Fibroblast of villous mesenchyme (primary cell): Measurements from ENCODE around the gene KXD1. TPM values are rescaled to one million over a fixed set of nuclear protein-coding genes. Genes with fewer than 3 reads are reported as not detected.
A peak's percentile ranks its signal among the peaks of the same experiment; 100 is the strongest.

Experiments
- DNase-seq: peaks from one replicate; pipeline ENCODE4 v3.0.0-alpha.2; 2010; ENCODE audit warnings: low read depth
- H3K4me3 ChIP-seq: 2 replicates; pipeline ENCODE4 v1.5.1; 2011; ENCODE audit warnings: low read depth, mild to moderate bottlenecking, low read length
- total RNA-seq: library from RNA; depleted of rRNA; stranded (reverse); fragments of >200 nt; gene quantifications from 2 replicates; pipeline ENCODE4 v1.2.3, GENCODE V29; 2012
- TF ChIP-seq, protein P1 (sequence below): IDR thresholded peaks from 2 replicates; pipeline ENCODE4 v1.5.1; 2012; ENCODE audit warnings: low read depth, mild to moderate bottlenecking, low read length; ENCODE audit not compliant: insufficient read depth

The KXD1 gene
- total RNA-seq, 1 donor: 92.8 TPM

DNA sequence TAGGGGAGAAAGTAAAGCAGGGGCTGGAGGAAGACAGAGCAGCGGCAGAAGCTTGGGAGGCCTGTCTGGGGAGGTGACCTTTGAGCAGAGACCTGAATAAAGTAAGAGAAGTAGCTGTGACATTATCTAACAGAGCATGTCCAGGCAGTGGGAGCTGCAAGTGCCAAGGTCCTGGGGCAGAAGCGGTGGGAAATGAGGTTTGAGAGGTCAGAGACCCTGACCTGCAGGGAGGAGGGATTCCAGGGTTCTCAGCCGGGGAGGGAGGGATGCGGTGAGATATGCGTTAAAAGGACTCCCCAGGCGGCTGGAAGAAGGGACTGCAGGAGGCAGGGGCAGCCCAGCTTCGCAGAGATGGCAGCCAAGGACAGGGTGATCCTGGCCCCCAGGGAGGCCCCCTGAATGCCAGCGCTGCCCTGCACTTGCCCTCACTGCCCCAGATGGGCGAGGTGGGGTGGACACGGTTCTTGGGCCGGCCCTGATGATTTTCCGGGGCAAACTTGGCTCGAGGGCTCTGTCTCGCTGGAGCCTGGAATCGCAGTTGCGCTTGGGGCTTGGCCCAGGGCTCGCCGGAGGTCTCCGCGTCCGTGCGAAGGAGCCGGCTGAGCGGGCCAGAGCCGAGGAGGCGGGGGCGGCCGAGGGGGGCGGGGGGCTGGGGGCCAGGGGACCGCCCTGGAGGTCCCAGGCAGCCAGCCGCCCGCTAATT is 45.7 kb downstream of the KXD1 start:
- DNase-seq: no peak

DNA sequence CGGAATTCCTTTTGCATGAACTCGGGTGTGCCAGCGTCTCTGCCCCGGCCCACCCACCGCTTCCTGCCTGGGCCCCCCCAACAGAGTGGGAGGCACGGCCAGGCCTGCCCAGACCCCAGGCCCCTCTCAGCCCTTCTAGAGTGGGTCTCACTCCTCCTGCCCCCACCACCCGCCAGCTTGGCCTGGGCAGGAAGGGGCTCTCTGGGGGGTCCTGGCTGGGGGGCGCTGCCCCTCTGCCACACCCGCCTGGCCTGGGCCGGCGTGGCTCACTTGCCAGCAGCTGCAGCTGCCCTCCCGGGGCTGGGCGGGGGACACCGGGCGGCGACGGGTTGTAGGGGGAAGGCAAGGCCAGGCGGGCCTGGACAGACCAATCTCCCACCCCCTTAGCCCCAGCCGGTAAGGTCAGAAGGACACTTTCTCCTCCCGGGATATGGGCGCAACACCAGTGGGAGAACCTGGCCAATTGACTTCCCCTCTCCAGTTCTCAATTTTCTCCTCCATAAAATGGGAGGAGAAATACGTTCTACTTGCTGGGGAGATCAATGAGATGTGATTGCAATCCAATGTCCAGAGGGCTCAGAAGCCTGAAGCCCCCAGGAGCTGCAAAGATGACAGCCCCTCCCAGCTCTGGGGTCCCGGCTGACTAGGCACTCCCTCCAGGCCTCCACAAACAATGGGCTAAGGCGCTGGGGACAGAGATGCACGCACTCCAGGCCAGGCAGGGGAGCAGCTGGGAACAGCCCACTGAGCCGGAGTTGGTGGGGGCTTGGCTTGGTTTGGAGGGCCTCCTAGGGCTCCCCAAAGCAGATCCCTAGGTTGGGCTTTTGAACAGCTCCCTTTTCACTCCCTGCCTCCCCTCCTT is 46.5 kb downstream of the KXD1 start:
- no peak overlapping the region for H3K4me3 ChIP-seq
- DNase-seq: no peak
- TF ChIP-seq, protein P1, sequence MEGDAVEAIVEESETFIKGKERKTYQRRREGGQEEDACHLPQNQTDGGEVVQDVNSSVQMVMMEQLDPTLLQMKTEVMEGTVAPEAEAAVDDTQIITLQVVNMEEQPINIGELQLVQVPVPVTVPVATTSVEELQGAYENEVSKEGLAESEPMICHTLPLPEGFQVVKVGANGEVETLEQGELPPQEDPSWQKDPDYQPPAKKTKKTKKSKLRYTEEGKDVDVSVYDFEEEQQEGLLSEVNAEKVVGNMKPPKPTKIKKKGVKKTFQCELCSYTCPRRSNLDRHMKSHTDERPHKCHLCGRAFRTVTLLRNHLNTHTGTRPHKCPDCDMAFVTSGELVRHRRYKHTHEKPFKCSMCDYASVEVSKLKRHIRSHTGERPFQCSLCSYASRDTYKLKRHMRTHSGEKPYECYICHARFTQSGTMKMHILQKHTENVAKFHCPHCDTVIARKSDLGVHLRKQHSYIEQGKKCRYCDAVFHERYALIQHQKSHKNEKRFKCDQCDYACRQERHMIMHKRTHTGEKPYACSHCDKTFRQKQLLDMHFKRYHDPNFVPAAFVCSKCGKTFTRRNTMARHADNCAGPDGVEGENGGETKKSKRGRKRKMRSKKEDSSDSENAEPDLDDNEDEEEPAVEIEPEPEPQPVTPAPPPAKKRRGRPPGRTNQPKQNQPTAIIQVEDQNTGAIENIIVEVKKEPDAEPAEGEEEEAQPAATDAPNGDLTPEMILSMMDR: no peak

More for the DNA sequence above, 45.7 kb downstream of the KXD1 start:
- no peak overlapping the region for H3K4me3 ChIP-seq
- TF ChIP-seq, protein P1: peak; percentile 20

DNA sequence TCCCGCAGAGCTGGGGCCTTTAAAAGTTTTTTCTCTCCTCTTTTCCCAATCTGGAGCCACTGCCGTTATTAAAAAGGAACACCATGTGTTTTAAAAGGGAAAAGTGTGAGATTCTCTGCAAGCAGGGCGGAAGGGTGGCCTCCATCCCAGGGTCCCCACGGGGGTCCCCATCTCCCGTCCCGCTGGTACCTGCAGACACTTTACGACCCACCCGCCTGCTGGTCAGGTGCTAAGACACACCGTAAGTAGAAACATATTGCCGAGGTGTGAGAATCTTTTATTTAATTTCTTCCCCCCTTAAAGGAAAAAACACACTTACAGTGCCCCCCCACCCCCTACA is 47.1 kb downstream of the KXD1 start:
- no peak for DNase-seq
- TF ChIP-seq, protein P1: no peak
- H3K4me3 ChIP-seq: no peak overlapping the region

DNA sequence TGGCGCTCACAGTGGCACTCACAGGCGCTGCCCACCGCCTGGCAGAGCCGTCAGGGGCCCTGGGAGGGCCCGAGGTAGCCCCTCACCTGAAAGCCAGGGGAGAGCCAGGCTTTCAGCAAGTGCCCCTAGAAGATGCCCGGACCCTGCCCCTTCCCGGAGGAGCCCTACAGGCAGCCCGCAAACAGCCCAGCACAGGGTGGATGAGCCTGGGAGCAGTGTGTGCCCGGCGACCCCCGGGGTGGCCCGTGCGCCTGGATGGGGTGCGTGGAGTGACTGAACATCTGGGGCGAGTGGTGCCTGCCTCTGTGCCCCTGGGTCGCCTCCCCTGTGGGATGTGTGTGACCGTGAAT is 47.5 kb downstream of the KXD1 start:
- TF ChIP-seq, protein P1: no peak
- no peak for DNase-seq
- no peak overlapping the region for H3K4me3 ChIP-seq

DNA sequence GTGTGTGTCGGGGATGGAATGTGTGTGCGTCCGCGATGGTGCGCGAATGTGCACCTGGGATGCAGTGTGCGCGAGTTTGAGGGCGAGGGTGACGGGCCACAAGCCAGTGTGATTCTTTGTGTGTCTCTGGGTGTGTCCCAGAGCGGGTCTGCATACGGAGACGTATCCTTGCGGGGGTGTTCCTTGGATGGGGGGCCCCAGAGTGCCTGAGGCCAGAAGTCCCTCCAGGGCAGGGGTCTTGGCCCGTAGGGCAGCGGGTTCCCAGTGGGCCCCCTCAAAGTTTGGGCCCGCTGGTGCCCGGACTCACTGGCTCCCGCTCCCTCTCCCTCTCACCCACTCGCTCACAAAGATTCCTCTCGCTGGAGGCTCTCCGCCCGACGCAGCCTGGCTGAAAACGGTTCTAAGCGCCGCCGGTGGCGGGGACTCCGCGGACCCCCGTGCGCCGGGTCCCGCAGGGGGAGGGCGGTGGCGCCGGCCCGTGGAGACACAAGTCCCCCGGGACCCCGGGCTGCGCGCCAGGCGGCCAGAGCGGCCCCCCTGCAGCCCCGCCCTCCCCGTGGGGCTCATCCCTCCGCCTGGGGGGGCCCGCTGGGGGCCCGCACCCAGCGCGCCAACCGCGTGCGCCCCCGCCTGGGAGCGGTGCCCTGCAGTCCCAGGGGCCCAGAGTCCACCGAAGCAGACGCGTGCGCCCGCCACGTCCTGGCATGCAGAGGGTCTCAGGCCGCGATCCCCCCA is 48.0 kb downstream of the KXD1 start:
- no peak overlapping the region for H3K4me3 ChIP-seq
- TF ChIP-seq, protein P1: no peak
- no peak for DNase-seq

DNA sequence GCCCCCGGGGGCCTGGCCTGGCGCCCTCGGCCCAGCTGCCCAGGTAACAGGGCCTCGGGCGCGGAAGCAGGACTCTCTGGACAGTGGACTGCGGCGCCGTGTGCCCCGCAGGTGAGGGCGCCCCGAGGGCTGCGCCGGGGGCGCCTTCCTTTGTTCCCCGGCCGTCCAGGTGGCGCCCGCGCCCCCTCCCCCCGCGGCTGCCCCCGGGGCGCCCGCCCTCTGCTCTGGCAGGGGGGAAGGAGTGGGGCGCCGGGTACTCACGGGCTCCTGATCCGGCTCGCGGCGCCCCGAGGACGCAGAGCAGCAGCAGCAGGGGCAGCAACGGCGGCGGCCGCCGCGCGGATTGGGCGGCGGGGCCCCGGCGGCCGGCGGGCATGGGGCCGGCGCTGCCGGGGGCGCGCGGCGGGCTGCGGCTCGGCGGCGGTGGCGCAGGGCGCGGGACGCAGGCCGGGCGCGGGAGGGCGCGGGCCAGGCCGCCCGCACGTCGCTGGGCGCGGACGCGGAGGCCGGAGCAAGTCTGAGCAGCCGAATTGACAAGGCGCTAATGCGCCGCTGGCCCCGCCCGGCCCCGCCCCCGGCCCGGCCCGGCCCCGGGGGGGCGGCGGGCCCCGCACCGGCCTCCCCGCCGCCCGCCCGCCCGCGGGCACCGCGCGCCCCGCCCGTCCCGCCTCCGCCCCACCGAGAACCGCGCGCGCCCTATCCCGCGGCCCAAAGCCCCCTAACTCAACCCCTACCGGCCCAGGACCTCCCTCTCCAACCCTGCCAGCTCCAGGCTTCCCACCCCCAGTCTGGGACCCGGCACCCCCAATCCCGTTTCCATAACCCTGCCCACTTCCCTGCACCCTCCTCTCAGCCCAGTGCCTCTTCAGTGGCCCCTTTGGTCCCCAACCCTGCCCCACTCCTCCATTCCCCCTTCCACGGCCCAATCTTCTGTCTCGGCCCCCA is 48.9 kb downstream of the KXD1 start, which contains the start of gene CRLF1:
Gene CRLF1 (minus strand): TSS at position 519 of the 945 bp plus-strand sequence. CDS start 143 bp downstream, at position 376.
- no peak for DNase-seq
- TF ChIP-seq, protein P1: no peak
- no peak within 1 kb of the TSS for H3K4me3 ChIP-seq
